Measurements from ENCODE around the gene LRRC10B. TPM values are rescaled to one million over a fixed set of nuclear protein-coding genes. Genes with fewer than 3 reads are reported as not detected.

Gene LRRC10B
- total RNA-seq, 1 experiment from 2014 or later = 0.39 TPM

GRCh38 chr11:61514050-61514917 is 5.7 kb downstream of the LRRC10B start:
- Mint-ChIP-seq H3K9me3 (no peaks in the 10 kb centered on the region; a peak in 1 of 5 replicates), H3K27me3 (ENCODE audit: low read depth) (peaks cover 37% of the 10 kb centered on the region), H3K4me3 (peak overlapping the region in 1 of 2 experiments; percentile 31; a peak in 2 of 5 replicates), H3K27ac (peak overlapping the region; percentile 14 to 90 (median 68); a peak in 3 of 7 replicates), H3K36me3 (ENCODE audit: insufficient read depth in 1 of 3, low read depth in 3 of 3) (no peaks in the 10 kb centered on the region), H3K4me1 (peaks cover 44 to 61% of the 10 kb centered on the region in 2 experiments)
- Histone ChIP-seq H2BK120ac (ENCODE audit: low read depth, low read length, poor library complexity, severe bottlenecking) (no peak overlapping the region), H2BK20ac (ENCODE audit: low read depth, low read length, poor library complexity, severe bottlenecking) (no peak overlapping the region), H3K79me1 (ENCODE audit: insufficient read depth, low read depth, low read length, poor library complexity, severe bottlenecking) (no peaks in the 10 kb centered on the region), H3K14ac (ENCODE audit: insufficient read depth, low read length) (peak overlapping the region; percentile 18; the same call in 1 of the 2 replicates), H3K4me1 (ENCODE audit: insufficient read depth, low read length) (peaks cover 17% of the 10 kb centered on the region), H4K5ac (ENCODE audit: insufficient read length, low read depth, low read length) (no peak overlapping the region), H3T11ph (ENCODE audit: low read length) (no peak overlapping the region), H3K27ac (ENCODE audit: insufficient read length, low read depth, low read length) (no peak overlapping the region), H4K20me1 (ENCODE audit: control insufficient read depth, insufficient read depth, insufficient read length) (no peaks in the 10 kb centered on the region), H3K56ac (ENCODE audit: insufficient read length, low read depth, low read length) (no peak overlapping the region), H3K9ac (ENCODE audit: extremely low read depth, insufficient read length, low read length) (no peak overlapping the region), H3K23me2 (ENCODE audit: insufficient read length, low read depth, low read length, poor library complexity, severe bottlenecking) (peaks cover 6% of the 10 kb centered on the region), H2AK5ac (ENCODE audit: insufficient read length, low read length) (no peak overlapping the region), H2BK5ac (ENCODE audit: insufficient read length, low read length) (no peak overlapping the region), H4K8ac (replicated peaks; ENCODE audit: insufficient read length, low read depth, low read length) (no peak overlapping the region), H3K27me3 (ENCODE audit: insufficient read depth, low read length) (peaks cover 10% of the 10 kb centered on the region), H4K91ac (ENCODE audit: insufficient read length, low read depth, low read length) (no peak overlapping the region), H3K79me2 (ENCODE audit: insufficient read depth, low read length) (no peaks in the 10 kb centered on the region), H3K18ac (ENCODE audit: insufficient read length, low read depth, low read length) (no peak overlapping the region), H3K23ac (ENCODE audit: insufficient read length, low read depth, low read length) (no peak overlapping the region), H3K4ac (ENCODE audit: low read depth, low read length) (no peak overlapping the region), H3K9me3 (ENCODE audit: control insufficient read depth, low read depth, low read length) (no peaks in the 10 kb centered on the region), H2AFZ (ENCODE audit: low read length) (no peak overlapping the region), H2BK12ac (ENCODE audit: insufficient read length, low read depth, low read length) (no peak overlapping the region), H2BK15ac (ENCODE audit: low read depth, low read length) (no peak overlapping the region), H3K4me2 (ENCODE audit: insufficient read depth, insufficient read length, low read length) (no peak overlapping the region)
- peak; percentile 58 for DNase-seq
- no peak for TF ChIP-seq CTCF (conservative IDR thresholded peaks at IDR 0.05)
- no CpG with 5 or more reads among the region's 11 CpGs for WGBS (ENCODE audit: extremely low coverage, insufficient read length, low lambda C conversion rate)
